Glutamatergic neuron (in vitro differentiated cells): ENCODE results near the gene PLEKHG7. TPM values are rescaled to one million over a fixed set of nuclear protein-coding genes. Genes with fewer than 3 reads are reported as not detected.
"Not testable (repeated sequence)": the region's sequence is repeated elsewhere in the genome, so short reads cannot be mapped to it uniquely, and the experiment has no call there.

Experiments used
- DNase-seq: peaks from one replicate; pipeline ENCODE4 v3.0.0; 2022
- H3K27ac Mint-ChIP-seq: one replicate; pipeline ENCODE4 v1.8.0; 2020; ENCODE audit warnings: mild to moderate bottlenecking, mixed read lengths, inconsistent platforms; ENCODE audit not compliant: unreplicated experiment
- H3K27me3 Mint-ChIP-seq: one replicate; pipeline ENCODE4 v1.8.0; 2020; ENCODE audit warnings: mild to moderate bottlenecking, moderate library complexity, mixed read lengths, inconsistent platforms; ENCODE audit not compliant: unreplicated experiment
- H3K36me3 Mint-ChIP-seq: one replicate; pipeline ENCODE4 v1.8.0; 2020; ENCODE audit warnings: mild to moderate bottlenecking, mixed read lengths, inconsistent platforms; ENCODE audit not compliant: unreplicated experiment
- H3K4me1 Mint-ChIP-seq: one replicate; pipeline ENCODE4 v1.8.0; 2020; ENCODE audit warnings: mild to moderate bottlenecking, low read depth, mixed read lengths, inconsistent platforms; ENCODE audit not compliant: unreplicated experiment
- H3K4me3 Mint-ChIP-seq: one replicate; pipeline ENCODE4 v1.8.0; 2020; ENCODE audit warnings: mild to moderate bottlenecking, mixed read lengths, inconsistent platforms; ENCODE audit not compliant: unreplicated experiment
- H3K9me3 Mint-ChIP-seq: one replicate; pipeline ENCODE4 v1.8.0; 2020; ENCODE audit warnings: mild to moderate bottlenecking, moderate library complexity, mixed read lengths, inconsistent platforms; ENCODE audit not compliant: unreplicated experiment
- long read RNA-seq: library from polyadenylated mRNA; unstranded; transcript quantifications from one replicate; pipeline ENCODE4 v2.0.0, GENCODE V29; 2020; ENCODE audit not compliant: unreplicated experiment
- total RNA-seq: library from RNA; stranded (reverse); fragmentation: NEBNext Ultra II Directional; extraction: Animal tissue kit (Norgen Biotek cat#: 25700); gene quantifications from one replicate; pipeline ENCODE4 v1.2.1, GENCODE V29; 2021; ENCODE audit not compliant: unreplicated experiment
- TF ChIP-seq, protein P1 (sequence below): fragments of 200-600 bp; sonication (generic); IDR thresholded peaks from one replicate; pipeline ENCODE4 v1.5.0; 2021; ENCODE audit not compliant: partially characterized antibody, unreplicated experiment

Gene PLEKHG7, protein sequence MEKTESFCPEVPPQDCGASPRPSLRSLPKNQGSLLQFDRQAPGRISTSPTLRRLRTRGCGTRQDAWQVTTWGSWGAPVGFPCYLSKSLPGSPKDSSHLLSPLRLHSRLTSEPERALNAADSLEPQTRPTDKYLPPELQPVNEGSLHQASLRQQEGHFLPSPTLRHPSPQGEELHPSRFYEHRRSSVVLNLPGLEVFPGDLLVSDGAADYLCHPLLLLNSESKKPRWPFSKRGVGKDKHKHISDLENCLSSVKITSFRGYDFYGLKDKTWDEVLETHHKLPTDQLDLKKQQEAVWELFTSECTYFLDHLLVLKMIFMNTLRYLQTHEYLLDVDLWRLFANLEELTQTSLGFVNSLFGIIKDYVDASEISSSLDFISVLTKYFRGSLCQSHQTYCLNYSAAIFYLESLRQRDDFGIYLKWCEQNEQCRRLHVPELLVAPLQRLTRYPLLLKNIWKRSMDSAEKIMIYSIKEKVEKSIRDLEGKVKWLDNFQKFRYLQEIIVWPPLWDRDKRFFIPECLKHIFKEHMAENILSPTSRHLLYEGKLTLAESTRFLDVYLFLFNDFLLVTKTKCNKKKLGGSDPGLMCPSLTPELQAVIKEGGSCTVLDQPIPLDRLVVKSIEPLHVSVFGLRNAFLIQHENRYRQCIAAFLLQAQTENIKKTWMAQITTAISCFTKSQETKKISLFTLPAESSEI
- not detected for total RNA-seq
- long read RNA-seq = 0 reads

DNA sequence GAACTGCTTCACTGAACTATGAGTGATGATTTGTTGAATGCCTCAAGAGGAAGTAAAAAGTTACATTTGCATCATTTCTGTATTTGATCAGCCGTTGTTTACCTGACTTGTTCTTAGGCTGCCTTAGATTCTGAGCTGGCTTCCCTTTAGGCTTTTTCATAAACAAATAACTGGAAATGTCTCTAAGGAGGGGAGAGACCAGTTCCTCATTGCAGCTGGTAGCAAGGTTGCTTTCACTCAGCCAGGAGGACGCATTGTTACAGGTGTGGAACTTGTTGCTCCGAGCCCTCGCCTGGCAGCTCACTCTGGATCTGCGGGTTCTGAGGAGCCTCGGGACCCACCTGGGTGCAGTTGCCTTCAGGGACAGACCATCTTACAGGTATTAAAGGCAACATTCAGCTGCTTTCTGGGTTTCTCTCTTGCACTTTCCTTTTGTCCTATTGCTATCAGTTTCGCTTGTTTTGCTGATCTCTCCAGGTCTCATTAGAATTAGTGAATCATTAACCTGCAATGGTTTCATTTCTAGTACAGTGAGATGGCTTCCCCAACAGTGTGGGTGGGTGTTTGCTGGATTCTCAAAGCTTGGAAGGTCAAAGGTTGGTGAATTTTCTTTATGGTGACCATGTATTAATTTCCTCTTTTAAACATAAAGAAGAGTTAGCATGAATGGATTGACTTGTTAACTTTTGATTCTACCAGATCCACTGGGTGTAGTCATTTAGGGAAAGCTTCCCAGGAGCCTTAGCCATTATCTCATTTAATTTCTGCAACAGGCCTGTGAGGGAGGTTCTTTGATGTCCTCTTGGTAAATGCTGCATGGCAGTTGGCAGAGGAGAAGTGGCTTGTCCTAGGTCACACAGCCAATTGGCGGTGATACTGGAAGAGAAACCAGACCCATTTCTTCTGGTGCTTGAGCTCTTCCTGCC is at the start of gene PLEKHG7:
Gene PLEKHG7 (plus strand): TSS at position 236 of the 926 bp plus-strand sequence. CDS start 3,643 bp downstream, outside the sequence.
- no peaks in the 10 kb centered on the region for H3K27me3 Mint-ChIP-seq

DNA sequence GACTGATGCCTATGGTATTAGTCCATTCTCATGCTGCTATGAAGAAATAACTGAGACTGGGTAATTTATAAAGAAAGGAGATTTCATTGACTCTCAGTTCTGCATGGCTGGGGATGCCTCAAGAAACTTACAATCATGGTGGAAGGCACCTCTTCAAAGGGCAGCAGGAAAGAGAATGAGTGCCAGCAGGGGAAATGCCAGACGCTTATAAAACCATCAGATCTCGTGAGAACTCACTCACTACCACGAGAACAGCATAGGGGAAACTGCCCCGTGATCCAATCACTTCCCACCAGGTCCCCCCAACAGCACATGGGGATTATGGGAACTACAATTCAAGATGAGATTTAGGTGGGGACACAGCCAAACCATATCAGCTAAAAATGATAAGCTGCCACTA is 48.5 kb upstream of the PLEKHG7 start:
- H3K27me3 Mint-ChIP-seq, H3K9me3 Mint-ChIP-seq, H3K27ac Mint-ChIP-seq, H3K4me1 Mint-ChIP-seq, H3K4me3 Mint-ChIP-seq, H3K36me3 Mint-ChIP-seq, DNase-seq: not testable (repeated sequence)

More for the DNA sequence above, at the start of gene PLEKHG7:
- Mint-ChIP-seq H3K36me3 (no peaks in the 10 kb centered on the region), H3K4me1 (no peaks in the 10 kb centered on the region), H3K9me3 (no peaks in the 10 kb centered on the region), H3K4me3 (no peak within 1 kb of the TSS), H3K27ac (no peak within 1 kb of the TSS)
- DNase-seq = no peak
- TF ChIP-seq, protein P1, sequence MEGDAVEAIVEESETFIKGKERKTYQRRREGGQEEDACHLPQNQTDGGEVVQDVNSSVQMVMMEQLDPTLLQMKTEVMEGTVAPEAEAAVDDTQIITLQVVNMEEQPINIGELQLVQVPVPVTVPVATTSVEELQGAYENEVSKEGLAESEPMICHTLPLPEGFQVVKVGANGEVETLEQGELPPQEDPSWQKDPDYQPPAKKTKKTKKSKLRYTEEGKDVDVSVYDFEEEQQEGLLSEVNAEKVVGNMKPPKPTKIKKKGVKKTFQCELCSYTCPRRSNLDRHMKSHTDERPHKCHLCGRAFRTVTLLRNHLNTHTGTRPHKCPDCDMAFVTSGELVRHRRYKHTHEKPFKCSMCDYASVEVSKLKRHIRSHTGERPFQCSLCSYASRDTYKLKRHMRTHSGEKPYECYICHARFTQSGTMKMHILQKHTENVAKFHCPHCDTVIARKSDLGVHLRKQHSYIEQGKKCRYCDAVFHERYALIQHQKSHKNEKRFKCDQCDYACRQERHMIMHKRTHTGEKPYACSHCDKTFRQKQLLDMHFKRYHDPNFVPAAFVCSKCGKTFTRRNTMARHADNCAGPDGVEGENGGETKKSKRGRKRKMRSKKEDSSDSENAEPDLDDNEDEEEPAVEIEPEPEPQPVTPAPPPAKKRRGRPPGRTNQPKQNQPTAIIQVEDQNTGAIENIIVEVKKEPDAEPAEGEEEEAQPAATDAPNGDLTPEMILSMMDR = no peak

DNA sequence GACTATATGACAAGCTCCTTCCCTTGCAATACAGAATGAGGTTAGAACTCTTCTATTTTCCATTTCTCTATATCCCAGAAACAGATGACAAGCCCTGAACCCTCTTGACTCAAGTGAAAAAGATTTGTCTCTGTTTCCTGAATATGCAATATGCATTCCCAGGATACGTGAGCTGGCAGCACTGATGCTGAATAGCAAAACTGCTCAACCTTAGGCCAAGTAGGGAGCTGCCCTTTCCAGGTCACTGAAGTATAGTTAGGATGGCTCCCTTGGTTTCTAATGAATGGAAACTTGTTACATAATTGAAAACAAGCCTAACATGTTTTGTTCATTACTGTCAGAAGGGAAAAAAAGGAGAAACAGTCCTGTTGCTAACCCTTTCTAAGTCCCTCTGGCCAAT is 47.9 kb upstream of the PLEKHG7 start:
- TF ChIP-seq, protein P1 = no peak
- DNase-seq = no peak
- no peaks in the 10 kb centered on the region for H3K4me1 Mint-ChIP-seq
- H3K36me3 Mint-ChIP-seq = no peaks in the 10 kb centered on the region
- H3K27me3 Mint-ChIP-seq = peaks cover 4% of the 10 kb centered on the region
- H3K9me3 Mint-ChIP-seq = no peaks in the 10 kb centered on the region
- H3K4me3 Mint-ChIP-seq = no peak overlapping the region
- no peak overlapping the region for H3K27ac Mint-ChIP-seq

DNA sequence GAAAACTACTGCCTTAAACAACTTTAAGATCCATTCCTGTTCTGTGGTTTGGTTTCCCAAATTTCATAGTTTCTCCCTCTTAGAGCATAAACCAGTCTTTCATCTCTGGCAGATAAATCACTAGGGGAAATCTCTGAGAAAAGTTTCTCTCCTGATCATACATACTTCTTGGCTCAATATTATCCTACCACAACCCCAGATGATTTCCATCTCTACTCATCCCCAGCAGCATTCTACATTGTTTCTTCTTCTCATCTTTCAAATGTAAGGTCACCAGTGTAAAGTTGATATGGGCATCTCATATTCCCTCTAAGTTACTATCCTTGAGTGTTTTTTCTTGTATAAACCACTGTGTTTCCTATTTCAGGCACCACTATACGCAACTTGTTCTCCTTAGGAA is 45.9 kb upstream of the PLEKHG7 start:
- no peak overlapping the region for H3K27ac Mint-ChIP-seq
- no peaks in the 10 kb centered on the region for H3K9me3 Mint-ChIP-seq
- no peak for DNase-seq
- H3K4me3 Mint-ChIP-seq = no peak overlapping the region
- H3K36me3 Mint-ChIP-seq = no peaks in the 10 kb centered on the region
- peaks cover 4% of the 10 kb centered on the region for H3K27me3 Mint-ChIP-seq
- no peaks in the 10 kb centered on the region for H3K4me1 Mint-ChIP-seq
- TF ChIP-seq, protein P1 = no peak

DNA sequence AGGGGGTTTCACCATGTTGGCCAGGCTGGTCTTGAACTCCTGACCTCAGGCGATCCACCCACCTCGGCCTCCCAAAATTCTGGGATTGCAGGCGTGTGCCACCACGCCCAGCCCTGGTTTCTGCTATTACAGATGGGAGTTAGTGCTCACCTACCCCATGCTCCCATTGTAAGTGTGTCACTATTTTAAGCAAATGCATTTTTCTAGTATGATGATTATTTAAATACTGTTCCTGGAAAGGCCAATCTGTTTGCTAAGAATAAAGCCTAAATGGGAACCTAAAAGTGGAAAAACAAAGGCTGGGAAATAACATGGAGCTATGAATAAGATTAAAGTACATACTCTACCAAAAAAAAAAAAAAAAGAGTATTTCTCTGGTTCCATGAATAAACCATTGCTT is 45.0 kb upstream of the PLEKHG7 start:
- H3K4me1 Mint-ChIP-seq = no peaks in the 10 kb centered on the region
- no peaks in the 10 kb centered on the region for H3K36me3 Mint-ChIP-seq
- TF ChIP-seq, protein P1 = no peak
- H3K4me3 Mint-ChIP-seq = no peak overlapping the region
- H3K27me3 Mint-ChIP-seq = peaks cover 4% of the 10 kb centered on the region
- H3K9me3 Mint-ChIP-seq = no peaks in the 10 kb centered on the region
- DNase-seq = no peak
- H3K27ac Mint-ChIP-seq = no peak overlapping the region
